GM23338 (cell line): ENCODE results near the gene PARVB. TPM values are rescaled to one million over a fixed set of nuclear protein-coding genes. Genes with fewer than 3 reads are reported as not detected.

Experiments used
- ATAC-seq: fragments of 200-7000 bp; cut with Tn5 transposase; 3 replicates; pipeline ENCODE4 v1.9.1; 2020
- DNase-seq: peaks from one replicate; pipeline ENCODE4 v3.0.0-alpha.2; 2015; ENCODE audit warnings: low spot score
- H2AFZ ChIP-seq: fragments of 200-600 bp; sonication (generic); 2 replicates; pipeline ENCODE4 v1.8.0; 2016; ENCODE audit warnings: antibody characterized with exemption, mild to moderate bottlenecking, moderate library complexity
- H3F3A ChIP-seq: fragments of 200-600 bp; sonication (generic); replicated peaks from 2 replicates; pipeline ENCODE4 v1.8.0; 2017; ENCODE audit warnings: antibody characterized with exemption, mixed run types, low read depth
- H3K27ac ChIP-seq: fragments of 200-600 bp; sonication (generic); 2 replicates; pipeline ENCODE4 v1.6.1; 2016; ENCODE audit warnings: low read depth
- H3K27me3 ChIP-seq: fragments of 200-600 bp; sonication (generic); 2 replicates; pipeline ENCODE4 v1.8.0; 2016; ENCODE audit warnings: mild to moderate bottlenecking, mixed run types, moderate library complexity; ENCODE audit not compliant: insufficient read depth
- H3K36me3 ChIP-seq: fragments of 200-600 bp; sonication (generic); 2 replicates; pipeline ENCODE4 v1.8.0; 2016; ENCODE audit warnings: mild to moderate bottlenecking; ENCODE audit not compliant: insufficient read depth
- H3K4me1 ChIP-seq: fragments of 200-600 bp; sonication (generic); 2 replicates; pipeline ENCODE4 v1.8.0; 2016; ENCODE audit warnings: mild to moderate bottlenecking, moderate library complexity; ENCODE audit not compliant: insufficient read depth
- H3K4me2 ChIP-seq: fragments of 200-600 bp; sonication (generic); 2 replicates; pipeline ENCODE4 v1.7.1; 2017; ENCODE audit warnings: mixed run types
- H3K4me3 ChIP-seq: fragments of 200-600 bp; sonication (generic); 2 replicates; pipeline ENCODE4 v1.6.1; 2016; ENCODE audit warnings: mixed run types
- H3K79me2 ChIP-seq: fragments of 200-600 bp; sonication (generic); replicated peaks from 2 replicates; pipeline ENCODE4 v1.8.0; 2017; ENCODE audit warnings: mild to moderate bottlenecking; ENCODE audit not compliant: insufficient read depth
- H3K9me2 ChIP-seq: fragments of 200-600 bp; sonication (generic); 2 replicates; pipeline ENCODE4 v1.8.0; 2017; ENCODE audit not compliant: insufficient read depth
- H4K20me1 ChIP-seq: fragments of 200-600 bp; sonication (generic); replicated peaks from 2 replicates; pipeline ENCODE4 v1.8.0; 2017; ENCODE audit warnings: mild to moderate bottlenecking; ENCODE audit not compliant: insufficient read depth
- H3K27ac Mint-ChIP-seq: 2 replicates; pipeline ENCODE4 v1.8.0; 2020; ENCODE audit warnings: inconsistent platforms, mild to moderate bottlenecking, moderate library complexity, mixed read lengths
- H3K27me3 Mint-ChIP-seq: 3 replicates; pipeline ENCODE4 v1.8.0; 2022; ENCODE audit warnings: low read depth, mild to moderate bottlenecking, moderate library complexity, mixed read lengths, inconsistent platforms; ENCODE audit not compliant: insufficient read depth, poor library complexity
- H3K36me3 Mint-ChIP-seq: 3 replicates; pipeline ENCODE4 v1.8.0; 2021; ENCODE audit warnings: low read depth, mild to moderate bottlenecking, inconsistent platforms, moderate library complexity, mixed read lengths
- H3K4me1 Mint-ChIP-seq: 3 replicates; pipeline ENCODE4 v1.8.0; 2020; ENCODE audit warnings: mild to moderate bottlenecking, inconsistent platforms, mixed read lengths
- H3K4me3 Mint-ChIP-seq: 3 replicates; pipeline ENCODE4 v1.8.0; 2021; ENCODE audit warnings: moderate library complexity, mild to moderate bottlenecking, inconsistent platforms, mixed read lengths
- H3K9me3 Mint-ChIP-seq: 3 replicates; pipeline ENCODE4 v1.8.0; 2020; ENCODE audit warnings: moderate library complexity, mild to moderate bottlenecking, inconsistent platforms, mixed read lengths
- CREB1 ChIP-seq: fragments of 250-450 bp; sonication (Bioruptor Pico); IDR thresholded peaks from 2 replicates; pipeline ENCODE4 v1.5.0; 2020; ENCODE audit warnings: low read depth, mild to moderate bottlenecking, moderate library complexity
- EZH2 ChIP-seq: fragments of 200-600 bp; sonication (generic); IDR thresholded peaks from one replicate; pipeline ENCODE4 v1.8.0; 2017; ENCODE audit warnings: antibody characterized with exemption, mild to moderate bottlenecking, low read depth; ENCODE audit not compliant: unreplicated experiment
- EZH2phosphoT487 ChIP-seq: fragments of 200-600 bp; sonication (generic); IDR thresholded peaks from one replicate; pipeline ENCODE4 v1.8.1; 2018; ENCODE audit warnings: antibody characterized with exemption; ENCODE audit not compliant: unreplicated experiment
- NANOG ChIP-seq: IDR thresholded peaks from 2 replicates; pipeline ENCODE4 v1.6.1; 2016; ENCODE audit warnings: antibody characterized with exemption, borderline replicate concordance
- POLR2AphosphoS5 ChIP-seq: IDR thresholded peaks from 2 replicates; pipeline ENCODE4 v1.6.1; 2016; ENCODE audit warnings: antibody characterized with exemption, low read depth
- ZNF331 ChIP-seq: fragments of 250-450 bp; sonication (Bioruptor Pico); IDR thresholded peaks from 2 replicates; pipeline ENCODE4 v1.5.0; 2020; ENCODE audit warnings: low read depth, mild to moderate bottlenecking, moderate library complexity
- polyA plus RNA-seq: library from polyadenylated mRNA; unstranded; fragments of >200 nt; fragmentation: Nextera tagmentation; extraction: Ambion mirVana; gene quantifications from 2 replicates; pipeline ENCODE4 v1.2.1, GENCODE V29; 2016
- total RNA-seq: library from RNA; depleted of rRNA; stranded (reverse); fragments of >200 nt; shearing (Covaris generic); gene quantifications from 2 replicates; pipeline ENCODE4 v1.2.3, GENCODE V29; 2014
- TF ChIP-seq, protein P1 (sequence below): fragments of 250-450 bp; sonication (Bioruptor Pico); IDR thresholded peaks from 2 replicates; pipeline ENCODE4 v1.5.0; 2020; ENCODE audit warnings: mild to moderate bottlenecking, moderate library complexity
- TF ChIP-seq, protein P2 (sequence below): IDR thresholded peaks from 2 replicates; pipeline ENCODE4 v1.6.1; 2016; ENCODE audit warnings: antibody characterized with exemption

The PARVB gene
- total and polyA plus RNA-seq, 2 experiments from 2014 or later = 4.3 to 7.7 TPM

DNA sequence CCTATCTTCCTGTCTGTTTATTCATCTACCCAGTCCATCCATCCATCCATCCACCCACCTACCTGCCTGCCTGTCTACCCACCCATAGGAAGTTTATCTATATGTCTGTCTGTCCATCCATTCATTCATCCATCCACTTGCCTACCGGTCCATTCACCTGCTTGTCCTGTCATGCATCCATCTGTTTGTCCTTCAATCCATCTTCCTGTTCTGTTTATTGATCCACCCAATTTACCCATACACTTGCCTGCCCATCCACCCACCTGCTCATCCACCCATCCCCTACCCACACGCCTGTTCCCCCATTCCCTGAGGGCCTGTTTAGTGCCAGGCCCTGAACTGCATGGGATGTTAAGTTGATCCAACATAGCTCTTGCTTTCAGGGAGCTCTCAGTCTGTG, 175.1 kb downstream of the PARVB start:
- Mint-ChIP-seq H3K27me3 (peaks cover 4% of the 10 kb centered on the region), H3K4me3 (no peak overlapping the region), H3K4me1 (peaks cover 6% of the 10 kb centered on the region; the same call in 1 of the 3 replicates), H3K36me3 (no peaks in the 10 kb centered on the region), H3K27ac (no peak overlapping the region), H3K9me3 (no peaks in the 10 kb centered on the region; the same call in 2 of the 3 replicates)
- TF ChIP-seq, protein P1, sequence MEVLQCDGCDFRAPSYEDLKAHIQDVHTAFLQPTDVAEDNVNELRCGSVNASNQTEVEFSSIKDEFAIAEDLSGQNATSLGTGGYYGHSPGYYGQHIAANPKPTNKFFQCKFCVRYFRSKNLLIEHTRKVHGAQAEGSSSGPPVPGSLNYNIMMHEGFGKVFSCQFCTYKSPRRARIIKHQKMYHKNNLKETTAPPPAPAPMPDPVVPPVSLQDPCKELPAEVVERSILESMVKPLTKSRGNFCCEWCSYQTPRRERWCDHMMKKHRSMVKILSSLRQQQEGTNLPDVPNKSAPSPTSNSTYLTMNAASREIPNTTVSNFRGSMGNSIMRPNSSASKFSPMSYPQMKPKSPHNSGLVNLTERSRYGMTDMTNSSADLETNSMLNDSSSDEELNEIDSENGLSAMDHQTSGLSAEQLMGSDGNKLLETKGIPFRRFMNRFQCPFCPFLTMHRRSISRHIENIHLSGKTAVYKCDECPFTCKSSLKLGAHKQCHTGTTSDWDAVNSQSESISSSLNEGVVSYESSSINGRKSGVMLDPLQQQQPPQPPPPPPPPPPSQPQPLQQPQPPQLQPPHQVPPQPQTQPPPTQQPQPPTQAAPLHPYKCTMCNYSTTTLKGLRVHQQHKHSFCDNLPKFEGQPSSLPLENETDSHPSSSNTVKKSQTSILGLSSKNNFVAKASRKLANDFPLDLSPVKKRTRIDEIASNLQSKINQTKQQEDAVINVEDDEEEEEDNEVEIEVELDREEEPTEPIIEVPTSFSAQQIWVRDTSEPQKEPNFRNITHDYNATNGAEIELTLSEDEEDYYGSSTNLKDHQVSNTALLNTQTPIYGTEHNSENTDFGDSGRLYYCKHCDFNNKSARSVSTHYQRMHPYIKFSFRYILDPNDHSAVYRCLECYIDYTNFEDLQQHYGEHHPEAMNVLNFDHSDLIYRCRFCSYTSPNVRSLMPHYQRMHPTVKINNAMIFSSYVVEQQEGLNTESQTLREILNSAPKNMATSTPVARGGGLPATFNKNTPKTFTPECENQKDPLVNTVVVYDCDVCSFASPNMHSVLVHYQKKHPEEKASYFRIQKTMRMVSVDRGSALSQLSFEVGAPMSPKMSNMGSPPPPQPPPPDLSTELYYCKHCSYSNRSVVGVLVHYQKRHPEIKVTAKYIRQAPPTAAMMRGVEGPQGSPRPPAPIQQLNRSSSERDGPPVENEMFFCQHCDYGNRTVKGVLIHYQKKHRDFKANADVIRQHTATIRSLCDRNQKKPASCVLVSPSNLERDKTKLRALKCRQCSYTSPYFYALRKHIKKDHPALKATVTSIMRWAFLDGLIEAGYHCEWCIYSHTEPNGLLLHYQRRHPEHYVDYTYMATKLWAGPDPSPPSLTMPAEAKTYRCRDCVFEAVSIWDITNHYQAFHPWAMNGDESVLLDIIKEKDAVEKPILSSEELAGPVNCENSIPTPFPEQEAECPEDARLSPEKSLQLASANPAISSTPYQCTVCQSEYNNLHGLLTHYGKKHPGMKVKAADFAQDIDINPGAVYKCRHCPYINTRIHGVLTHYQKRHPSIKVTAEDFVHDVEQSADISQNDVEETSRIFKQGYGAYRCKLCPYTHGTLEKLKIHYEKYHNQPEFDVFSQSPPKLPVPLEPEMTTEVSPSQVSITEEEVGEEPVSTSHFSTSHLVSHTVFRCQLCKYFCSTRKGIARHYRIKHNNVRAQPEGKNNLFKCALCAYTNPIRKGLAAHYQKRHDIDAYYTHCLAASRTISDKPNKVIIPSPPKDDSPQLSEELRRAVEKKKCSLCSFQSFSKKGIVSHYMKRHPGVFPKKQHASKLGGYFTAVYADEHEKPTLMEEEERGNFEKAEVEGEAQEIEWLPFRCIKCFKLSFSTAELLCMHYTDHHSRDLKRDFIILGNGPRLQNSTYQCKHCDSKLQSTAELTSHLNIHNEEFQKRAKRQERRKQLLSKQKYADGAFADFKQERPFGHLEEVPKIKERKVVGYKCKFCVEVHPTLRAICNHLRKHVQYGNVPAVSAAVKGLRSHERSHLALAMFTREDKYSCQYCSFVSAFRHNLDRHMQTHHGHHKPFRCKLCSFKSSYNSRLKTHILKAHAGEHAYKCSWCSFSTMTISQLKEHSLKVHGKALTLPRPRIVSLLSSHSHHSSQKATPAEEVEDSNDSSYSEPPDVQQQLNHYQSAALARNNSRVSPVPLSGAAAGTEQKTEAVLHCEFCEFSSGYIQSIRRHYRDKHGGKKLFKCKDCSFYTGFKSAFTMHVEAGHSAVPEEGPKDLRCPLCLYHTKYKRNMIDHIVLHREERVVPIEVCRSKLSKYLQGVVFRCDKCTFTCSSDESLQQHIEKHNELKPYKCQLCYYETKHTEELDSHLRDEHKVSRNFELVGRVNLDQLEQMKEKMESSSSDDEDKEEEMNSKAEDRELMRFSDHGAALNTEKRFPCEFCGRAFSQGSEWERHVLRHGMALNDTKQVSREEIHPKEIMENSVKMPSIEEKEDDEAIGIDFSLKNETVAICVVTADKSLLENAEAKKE (CRISPR knock-in tag) = no peak
- TF ChIP-seq POLR2AphosphoS5 (no peak), EZH2phosphoT487 (no peak), CREB1 (CRISPR knock-in tag) (no peak), EZH2 (no peak), NANOG (no peak), ZNF331 (CRISPR knock-in tag) (no peak)
- TF ChIP-seq, protein P2, sequence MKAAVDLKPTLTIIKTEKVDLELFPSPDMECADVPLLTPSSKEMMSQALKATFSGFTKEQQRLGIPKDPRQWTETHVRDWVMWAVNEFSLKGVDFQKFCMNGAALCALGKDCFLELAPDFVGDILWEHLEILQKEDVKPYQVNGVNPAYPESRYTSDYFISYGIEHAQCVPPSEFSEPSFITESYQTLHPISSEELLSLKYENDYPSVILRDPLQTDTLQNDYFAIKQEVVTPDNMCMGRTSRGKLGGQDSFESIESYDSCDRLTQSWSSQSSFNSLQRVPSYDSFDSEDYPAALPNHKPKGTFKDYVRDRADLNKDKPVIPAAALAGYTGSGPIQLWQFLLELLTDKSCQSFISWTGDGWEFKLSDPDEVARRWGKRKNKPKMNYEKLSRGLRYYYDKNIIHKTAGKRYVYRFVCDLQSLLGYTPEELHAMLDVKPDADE = no peak
- no peaks in the 10 kb centered on the region for H3K9me2 ChIP-seq
- no peaks in the 10 kb centered on the region for H4K20me1 ChIP-seq
- ATAC-seq (no peak), DNase-seq (no peak)
- no peaks in the 10 kb centered on the region for H3K27me3 ChIP-seq
- no peaks in the 10 kb centered on the region for H3K79me2 ChIP-seq
- no peak overlapping the region for H3K4me2 ChIP-seq
- H3K36me3 ChIP-seq = no peaks in the 10 kb centered on the region
- H3K27ac ChIP-seq = no peak overlapping the region
- no peaks in the 10 kb centered on the region for H3F3A ChIP-seq
- H2AFZ ChIP-seq = no peak overlapping the region
- no peak overlapping the region for H3K4me3 ChIP-seq
- no peaks in the 10 kb centered on the region for H3K4me1 ChIP-seq
